Tibial nerve (tissue), 4 donors: ENCODE results near the gene ZNF628. TPM values are rescaled to one million over a fixed set of nuclear protein-coding genes. Genes with fewer than 3 reads are reported as not detected.

Experiments
- DNase-seq, 2 donors: peaks; one replicate each; pipeline ENCODE4 v3.0.0-alpha.2; 2019; ENCODE audit warnings: low spot score in 2 of 2
- H3K27ac ChIP-seq, 4 donors: fragments of 200-600 bp; sonication (generic) in 3 of 4; one replicate each; pipeline ENCODE4 v1.5.1; 2017 to 2019; ENCODE audit warnings: mild to moderate bottlenecking in 1 of 4
- H3K27me3 ChIP-seq, 2 donors: fragments of 200-600 bp; sonication (generic) in 1 of 2; one replicate each; pipeline versions ENCODE4 v1.5.1 to v1.6.0; 2017 to 2019
- H3K36me3 ChIP-seq, 3 donors: fragments of 200-600 bp; sonication (generic); one replicate each; pipeline ENCODE4 v1.5.1; 2018 to 2019
- H3K4me1 ChIP-seq, 4 donors: fragments of 200-600 bp; sonication (generic) in 3 of 4; one replicate each; pipeline ENCODE4 v1.5.1; 2017 to 2019
- H3K4me3 ChIP-seq, 4 donors: fragments of 200-600 bp; sonication (generic) in 3 of 4; one replicate each; pipeline ENCODE4 v1.5.1; 2017 to 2019; ENCODE audit warnings: mild to moderate bottlenecking in 1 of 4, moderate library complexity in 1 of 4
- H3K9me3 ChIP-seq, 4 donors: fragments of 200-600 bp; sonication (generic) in 3 of 4; one replicate each; pipeline ENCODE4 v1.5.1; 2017 to 2019
- EP300 ChIP-seq, 2 donors: sonication (generic); formaldehyde crosslinking; IDR thresholded peaks; one replicate each; pipeline ENCODE4 v1.6.1; 2017; ENCODE audit warnings: antibody characterized with exemption in 2 of 2, mild to moderate bottlenecking in 1 of 2
- POLR2A ChIP-seq, 2 donors: fragments of 450-650 bp; IDR thresholded peaks; one replicate each; pipeline ENCODE4 v1.6.1; 2017; ENCODE audit warnings: antibody characterized with exemption in 2 of 2, mild to moderate bottlenecking in 2 of 2, moderate library complexity in 2 of 2
- WGBS, 2 donors: methylation state at CpG; one replicate each; pipeline ENCODE4 v1.1.5; 2018; 5-methylcytosine and 5-hydroxymethylcytosine counted together
- total RNA-seq, 4 donors: library from RNA; depleted of rRNA; stranded (reverse); fragments of >200 nt; gene quantifications; one replicate each; pipeline ENCODE4 v1.1.0, GENCODE V29; 2016
- TF ChIP-seq, protein P1 (sequence below), 5 experiments: fragments of 200-600 bp in 3 of 5; fragments of 450-650 bp in 2 of 5; sonication (generic) in 3 of 5; IDR thresholded peaks; one replicate each; pipeline ENCODE4 v1.5.1; 2016 to 2019; ENCODE audit warnings: antibody characterized with exemption in 5 of 5, mild to moderate bottlenecking in 3 of 5, moderate library complexity in 2 of 5

ZNF628 gene
- total RNA-seq, 4 donors from 2014 or later = 3.5 to 16.8 (median 4.0) TPM

DNA sequence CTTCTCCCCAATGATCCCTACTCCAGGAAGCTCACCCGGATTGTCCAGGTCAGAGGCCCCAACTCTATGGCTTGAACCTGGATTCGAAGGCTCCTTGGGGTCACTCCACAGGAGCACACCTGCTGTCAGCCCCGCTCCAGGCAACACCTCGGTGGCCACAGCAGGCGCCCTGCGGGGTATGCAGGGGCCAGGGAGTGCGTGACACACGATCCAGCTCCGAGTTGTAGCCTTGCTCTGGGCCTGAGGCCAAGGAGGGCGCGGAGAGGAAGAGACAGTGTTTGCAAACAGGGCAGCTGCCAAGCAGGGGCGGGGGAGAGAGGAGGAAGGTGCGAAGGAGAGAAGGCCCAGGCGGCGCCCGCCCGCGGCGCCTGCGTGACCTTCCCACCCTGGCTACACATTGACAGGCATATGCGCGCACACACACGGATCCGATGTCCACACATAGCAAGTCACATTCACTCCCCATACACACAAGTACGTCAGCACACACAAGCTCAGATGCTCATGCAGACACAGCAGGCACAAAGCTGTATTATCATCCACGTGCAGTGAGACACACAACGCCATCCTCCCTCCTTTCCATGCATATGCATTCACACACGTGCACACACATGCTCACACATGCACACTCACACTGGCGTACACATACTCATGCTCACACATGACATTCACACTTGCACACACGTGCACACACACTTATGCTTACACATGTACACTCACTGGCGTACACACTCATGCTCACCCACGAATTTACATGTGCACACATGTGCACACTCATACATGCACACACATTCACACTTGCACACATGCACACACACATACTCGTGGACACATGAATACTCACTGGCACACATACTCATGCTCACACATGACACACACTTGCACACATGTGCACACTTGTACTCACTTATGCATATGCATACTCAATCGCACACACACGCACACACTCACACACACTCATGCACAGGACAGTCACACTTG, 50.1 kb downstream of the ZNF628 start:
- WGBS, 2 donors = 24 to 31% methylated on average over 32 to 34 of the region's 35 CpGs
- H3K4me3 ChIP-seq = no peak overlapping the region
- H3K27me3 ChIP-seq = peaks cover 0 to 48% of the 10 kb centered on the region in 2 donors
- H3K4me1 ChIP-seq = peaks cover 0 to 12% (median 0%) of the 10 kb centered on the region in 4 donors
- no peaks in the 10 kb centered on the region for H3K36me3 ChIP-seq
- DNase-seq = no peak
- H3K9me3 ChIP-seq = no peaks in the 10 kb centered on the region
- TF ChIP-seq POLR2A (IDR thresholded peaks at IDR 0.05) = no peak
- TF ChIP-seq, protein P1, sequence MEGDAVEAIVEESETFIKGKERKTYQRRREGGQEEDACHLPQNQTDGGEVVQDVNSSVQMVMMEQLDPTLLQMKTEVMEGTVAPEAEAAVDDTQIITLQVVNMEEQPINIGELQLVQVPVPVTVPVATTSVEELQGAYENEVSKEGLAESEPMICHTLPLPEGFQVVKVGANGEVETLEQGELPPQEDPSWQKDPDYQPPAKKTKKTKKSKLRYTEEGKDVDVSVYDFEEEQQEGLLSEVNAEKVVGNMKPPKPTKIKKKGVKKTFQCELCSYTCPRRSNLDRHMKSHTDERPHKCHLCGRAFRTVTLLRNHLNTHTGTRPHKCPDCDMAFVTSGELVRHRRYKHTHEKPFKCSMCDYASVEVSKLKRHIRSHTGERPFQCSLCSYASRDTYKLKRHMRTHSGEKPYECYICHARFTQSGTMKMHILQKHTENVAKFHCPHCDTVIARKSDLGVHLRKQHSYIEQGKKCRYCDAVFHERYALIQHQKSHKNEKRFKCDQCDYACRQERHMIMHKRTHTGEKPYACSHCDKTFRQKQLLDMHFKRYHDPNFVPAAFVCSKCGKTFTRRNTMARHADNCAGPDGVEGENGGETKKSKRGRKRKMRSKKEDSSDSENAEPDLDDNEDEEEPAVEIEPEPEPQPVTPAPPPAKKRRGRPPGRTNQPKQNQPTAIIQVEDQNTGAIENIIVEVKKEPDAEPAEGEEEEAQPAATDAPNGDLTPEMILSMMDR (IDR thresholded peaks at IDR 0.05) = no peak
- H3K27ac ChIP-seq = no peak overlapping the region

DNA sequence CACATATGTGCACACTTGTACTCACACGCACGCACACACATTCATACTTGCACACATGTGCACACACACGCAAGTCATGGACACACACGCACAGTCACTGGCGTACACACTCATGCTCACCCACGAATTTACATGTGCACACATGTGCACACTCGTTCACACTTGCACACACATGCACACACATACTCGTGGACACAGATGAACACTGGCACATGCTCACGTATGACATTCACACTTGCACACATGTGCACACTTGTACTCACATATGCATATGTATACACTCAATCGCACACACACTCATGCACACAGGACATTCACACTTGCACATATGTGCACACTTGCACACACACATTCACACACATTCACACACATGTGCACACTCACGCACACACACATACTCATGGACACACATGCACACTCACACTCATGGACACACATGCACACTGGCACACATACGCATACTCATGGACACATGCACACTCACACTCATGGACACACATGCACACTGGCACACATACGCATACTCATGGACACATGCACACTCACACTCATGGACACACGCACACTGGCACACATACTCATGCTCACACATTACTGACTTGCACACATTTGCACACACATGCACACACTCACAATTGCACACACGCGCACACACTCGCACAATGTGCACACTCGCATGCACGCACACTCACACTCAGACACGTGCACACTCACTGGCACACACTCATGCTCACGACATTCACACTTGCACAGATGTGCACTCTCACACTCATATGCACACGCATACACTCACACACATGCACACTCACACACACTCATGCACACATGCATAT, 51.0 kb downstream of the ZNF628 start:
- Histone ChIP-seq H3K4me1 (peaks cover 0 to 9% (median 0%) of the 10 kb centered on the region in 4 donors), H3K9me3 (no peaks in the 10 kb centered on the region), H3K36me3 (no peaks in the 10 kb centered on the region), H3K27me3 (peaks cover 0 to 48% of the 10 kb centered on the region in 2 donors), H3K4me3 (no peak overlapping the region), H3K27ac (no peak overlapping the region)
- TF ChIP-seq POLR2A (IDR thresholded peaks at IDR 0.05) (no peak), EP300 (IDR thresholded peaks at IDR 0.05) (no peak)
- TF ChIP-seq, protein P1 (IDR thresholded peaks at IDR 0.05) = no peak
- DNase-seq = no peak
- WGBS, 2 donors = 81 to 83% methylated on average over 22 of the region's 22 CpGs

DNA sequence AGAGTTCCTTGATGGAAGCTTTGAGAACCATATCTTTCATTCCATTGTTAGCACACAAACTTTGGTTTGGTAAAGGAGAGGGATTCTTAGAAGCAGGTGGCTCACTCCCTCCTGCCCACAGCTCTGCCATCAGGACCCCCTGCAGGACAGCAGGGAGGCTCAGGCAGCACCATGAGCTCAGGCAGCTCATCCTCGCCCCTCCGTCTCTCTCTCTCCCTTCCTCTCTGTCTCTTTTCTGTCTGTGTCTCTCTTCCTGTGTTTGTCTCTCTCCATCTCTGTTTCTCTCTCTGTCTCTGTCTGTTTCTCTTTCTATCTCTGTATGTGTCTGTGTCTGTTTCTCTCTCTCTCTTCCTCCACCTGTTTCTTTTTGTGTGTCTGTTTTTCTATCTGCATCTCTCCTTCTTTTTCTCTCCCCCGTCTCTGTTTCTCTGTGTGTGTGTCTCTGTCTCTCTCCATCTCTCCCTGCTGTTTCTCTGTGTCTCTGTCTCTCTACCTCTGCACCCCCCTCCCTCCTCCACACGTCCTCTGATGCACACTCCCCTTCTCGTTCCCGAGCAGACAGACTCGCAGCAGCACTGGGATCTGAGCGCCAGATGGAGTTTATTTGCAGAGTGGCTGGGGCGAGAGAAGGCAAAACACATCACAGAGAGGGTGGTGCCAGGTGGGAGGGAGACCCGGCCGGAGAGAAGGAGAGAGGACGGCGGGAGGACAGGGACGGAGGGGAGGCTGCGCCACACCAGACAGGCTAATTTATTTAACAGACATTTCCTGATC, 51.8 kb downstream of the ZNF628 start:
- 24 to 29% methylated on average over 15 of the region's 15 CpGs for WGBS, 2 donors
- Histone ChIP-seq H3K9me3 (no peaks in the 10 kb centered on the region), H3K4me3 (no peak overlapping the region), H3K4me1 (peaks cover 0 to 9% (median 0%) of the 10 kb centered on the region in 4 donors), H3K27ac (no peak overlapping the region), H3K36me3 (no peaks in the 10 kb centered on the region), H3K27me3 (peaks cover 0 to 48% of the 10 kb centered on the region in 2 donors)
- TF ChIP-seq, protein P1 (IDR thresholded peaks at IDR 0.05) = no peak
- TF ChIP-seq EP300 (IDR thresholded peaks at IDR 0.05) (no peak), POLR2A (IDR thresholded peaks at IDR 0.05) (no peak)
- no peak for DNase-seq

DNA sequence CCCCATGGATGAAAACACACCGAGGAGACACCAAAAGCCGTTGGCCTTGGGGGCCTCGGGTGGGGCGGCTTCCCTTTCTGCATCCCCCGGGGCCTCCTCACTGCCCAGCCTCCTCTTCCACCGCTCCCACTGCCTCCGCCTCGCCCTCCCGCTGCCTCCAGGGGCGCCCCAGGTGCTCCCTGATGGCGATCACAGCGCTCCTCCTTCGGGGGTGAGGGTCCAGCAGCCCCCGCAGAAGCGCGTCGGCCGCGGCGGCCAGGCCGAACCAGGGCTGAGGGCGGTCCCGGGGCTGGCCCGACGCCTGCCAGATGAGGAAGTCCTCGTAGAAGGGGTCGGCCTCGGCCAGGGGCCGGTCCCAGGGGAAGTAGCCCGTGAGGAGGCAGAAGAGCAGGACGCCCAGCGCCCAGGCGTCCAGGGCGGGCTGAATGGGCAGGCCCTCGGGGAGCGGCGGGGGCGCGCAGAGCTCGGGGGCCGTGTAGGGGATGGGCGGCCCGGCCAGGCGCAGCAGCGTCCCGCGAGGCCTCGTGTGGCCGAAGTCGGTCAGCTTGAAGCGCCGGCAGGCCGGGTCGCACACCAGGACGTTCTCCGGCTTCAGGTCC, 53.3 kb downstream of the ZNF628 start:
- H3K27me3 ChIP-seq = peaks cover 0 to 41% of the 10 kb centered on the region in 2 donors
- DNase-seq = no peak
- 83 to 86% methylated on average over 51 to 55 of the region's 56 CpGs for WGBS, 2 donors
- no peaks in the 10 kb centered on the region for H3K9me3 ChIP-seq
- no peak overlapping the region for H3K4me3 ChIP-seq
- TF ChIP-seq EP300 (IDR thresholded peaks at IDR 0.05) (no peak), POLR2A (IDR thresholded peaks at IDR 0.05) (no peak)
- TF ChIP-seq, protein P1 (IDR thresholded peaks at IDR 0.05) = no peak
- H3K36me3 ChIP-seq = no peaks in the 10 kb centered on the region
- H3K27ac ChIP-seq = no peak overlapping the region
- H3K4me1 ChIP-seq = peaks cover 0 to 9% (median 0%) of the 10 kb centered on the region in 4 donors
